Measurements from ENCODE around the gene FTH1.

DNA sequence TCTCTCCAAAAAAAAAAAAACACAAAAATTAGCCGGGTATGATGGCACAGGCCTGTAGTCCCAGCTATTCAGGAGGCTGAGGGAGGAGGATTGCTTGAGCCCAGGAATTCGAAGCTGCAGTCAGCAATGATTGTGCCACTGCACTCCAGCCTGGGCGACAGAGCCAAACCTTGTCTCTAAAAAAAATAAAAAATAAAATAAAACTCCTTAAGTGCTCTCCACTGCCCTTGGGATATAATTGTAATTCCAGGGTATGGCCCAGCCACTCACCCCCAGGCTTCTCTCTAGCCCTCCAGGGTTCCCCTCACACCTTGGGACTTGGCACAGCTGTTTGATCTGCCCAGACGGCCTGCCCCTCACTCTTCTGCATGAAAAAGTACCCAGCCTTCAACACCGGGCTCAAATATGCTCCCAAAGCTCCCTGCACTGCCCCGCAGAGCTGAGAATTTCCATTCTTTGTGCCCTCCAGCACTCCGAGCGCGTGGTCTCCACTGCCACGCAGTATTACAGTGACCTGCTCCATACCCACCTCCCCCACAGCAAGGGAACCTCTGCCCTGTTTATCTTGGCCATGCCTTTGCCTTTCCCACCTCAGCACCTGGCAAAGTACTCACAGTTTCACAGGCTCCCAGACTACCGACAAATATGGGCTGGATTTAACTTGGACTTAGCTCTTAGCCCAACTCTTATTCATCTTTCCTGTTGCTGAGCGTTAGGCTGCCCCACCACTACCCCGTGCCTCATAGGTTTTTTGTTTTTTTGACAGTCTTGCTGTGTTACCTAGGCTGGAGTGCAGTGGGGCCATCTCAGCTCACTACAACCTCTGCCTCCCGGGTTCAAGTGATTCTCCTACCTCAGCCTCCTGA is 7.6 kb upstream of the FTH1 start:
- TF ChIP-seq, protein P1, sequence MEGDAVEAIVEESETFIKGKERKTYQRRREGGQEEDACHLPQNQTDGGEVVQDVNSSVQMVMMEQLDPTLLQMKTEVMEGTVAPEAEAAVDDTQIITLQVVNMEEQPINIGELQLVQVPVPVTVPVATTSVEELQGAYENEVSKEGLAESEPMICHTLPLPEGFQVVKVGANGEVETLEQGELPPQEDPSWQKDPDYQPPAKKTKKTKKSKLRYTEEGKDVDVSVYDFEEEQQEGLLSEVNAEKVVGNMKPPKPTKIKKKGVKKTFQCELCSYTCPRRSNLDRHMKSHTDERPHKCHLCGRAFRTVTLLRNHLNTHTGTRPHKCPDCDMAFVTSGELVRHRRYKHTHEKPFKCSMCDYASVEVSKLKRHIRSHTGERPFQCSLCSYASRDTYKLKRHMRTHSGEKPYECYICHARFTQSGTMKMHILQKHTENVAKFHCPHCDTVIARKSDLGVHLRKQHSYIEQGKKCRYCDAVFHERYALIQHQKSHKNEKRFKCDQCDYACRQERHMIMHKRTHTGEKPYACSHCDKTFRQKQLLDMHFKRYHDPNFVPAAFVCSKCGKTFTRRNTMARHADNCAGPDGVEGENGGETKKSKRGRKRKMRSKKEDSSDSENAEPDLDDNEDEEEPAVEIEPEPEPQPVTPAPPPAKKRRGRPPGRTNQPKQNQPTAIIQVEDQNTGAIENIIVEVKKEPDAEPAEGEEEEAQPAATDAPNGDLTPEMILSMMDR (conservative IDR thresholded peaks at IDR 0.05; ENCODE audit: low read depth, low read length) = no peak
- TF ChIP-seq MAZ (IDR thresholded peaks at IDR 0.05; ENCODE audit: borderline replicate concordance, low read depth, low read length) (no peak), MXI1 (IDR thresholded peaks at IDR 0.05; ENCODE audit: borderline replicate concordance, low read depth, low read length) (no peak), NFE2L2 (IDR thresholded peaks at IDR 0.05; ENCODE audit: low read depth, low read length) (no peak), RFX5 (IDR thresholded peaks at IDR 0.05; ENCODE audit: low read depth, low read length) (no peak), POLR2A (IDR thresholded peaks at IDR 0.05; ENCODE audit: low read depth, low read length) (no peak), RAD21 (IDR thresholded peaks at IDR 0.05; ENCODE audit: low read length) (no peak)

Data from IMR-90 (cell line).